ENCODE measurements around the gene MUCL3.
A peak's percentile ranks its signal among the peaks of the same experiment; 100 is the strongest.

MUCL3 gene

GRCh38 chr6:30947231-30947630 is 6.5 kb downstream of the MUCL3 start:
- DNase-seq, result no peak

GRCh38 chr6:30948811-30949210 is 8.0 kb downstream of the MUCL3 start:
- no peak for DNase-seq

DNA sequence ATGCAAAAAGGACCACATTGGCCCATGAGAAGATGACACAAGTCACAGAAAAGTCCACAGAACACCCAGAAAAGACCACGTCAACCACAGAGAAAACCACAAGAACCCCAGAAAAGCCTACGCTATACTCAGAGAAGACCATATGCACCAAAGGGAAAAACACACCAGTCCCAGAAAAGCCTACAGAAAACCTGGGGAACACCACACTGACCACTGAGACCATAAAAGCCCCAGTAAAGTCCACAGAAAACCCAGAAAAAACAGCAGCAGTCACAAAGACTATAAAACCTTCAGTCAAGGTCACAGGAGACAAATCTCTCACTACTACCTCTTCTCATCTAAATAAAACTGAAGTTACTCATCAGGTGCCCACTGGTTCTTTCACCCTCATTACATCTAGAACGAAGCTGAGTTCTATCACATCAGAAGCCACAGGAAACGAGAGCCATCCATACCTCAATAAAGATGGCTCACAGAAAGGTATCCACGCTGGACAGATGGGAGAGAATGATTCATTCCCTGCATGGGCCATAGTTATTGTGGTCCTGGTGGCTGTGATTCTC is 11.2 kb downstream of the MUCL3 start:
- no peak for DNase-seq

- no peak for DNase-seq
These were observed 14.0 kb downstream of the MUCL3 start for GRCh38 chr6:30954631-30955366.

GRCh38 chr6:30955367-30956042 is 14.7 kb downstream of the MUCL3 start:
- peak; percentile 64 for DNase-seq

DNA sequence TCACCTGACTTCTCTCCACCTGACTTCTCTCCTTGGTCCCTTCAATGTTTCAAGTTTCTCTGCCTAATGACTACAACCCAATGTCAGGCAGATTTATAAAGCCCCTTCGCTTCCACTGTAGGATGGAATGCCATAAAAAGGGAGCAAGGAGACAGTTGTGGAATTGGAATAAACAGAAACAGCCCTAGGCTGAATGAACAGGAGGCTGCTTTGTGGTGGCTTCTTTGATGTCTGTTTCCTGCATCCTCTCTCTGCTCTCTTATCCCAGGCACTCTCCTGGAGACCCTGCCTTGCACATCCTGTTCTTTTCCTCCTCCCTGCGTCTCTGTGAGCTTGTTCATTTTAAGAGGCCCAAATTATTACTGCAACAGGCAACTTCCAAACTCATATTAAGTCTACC is 16.9 kb downstream of the MUCL3 start:
- DNase-seq, result no peak

GRCh38 chr6:30960907-30961673 is 20.3 kb downstream of the MUCL3 start:
- DNase-seq, result no peak

- DNase-seq, result no peak
These were observed 21.9 kb downstream of the MUCL3 start for GRCh38 chr6:30962716-30963115.

GRCh38 chr6:30963641-30964040 is 22.9 kb downstream of the MUCL3 start:
- DNase-seq, result no peak

DNA sequence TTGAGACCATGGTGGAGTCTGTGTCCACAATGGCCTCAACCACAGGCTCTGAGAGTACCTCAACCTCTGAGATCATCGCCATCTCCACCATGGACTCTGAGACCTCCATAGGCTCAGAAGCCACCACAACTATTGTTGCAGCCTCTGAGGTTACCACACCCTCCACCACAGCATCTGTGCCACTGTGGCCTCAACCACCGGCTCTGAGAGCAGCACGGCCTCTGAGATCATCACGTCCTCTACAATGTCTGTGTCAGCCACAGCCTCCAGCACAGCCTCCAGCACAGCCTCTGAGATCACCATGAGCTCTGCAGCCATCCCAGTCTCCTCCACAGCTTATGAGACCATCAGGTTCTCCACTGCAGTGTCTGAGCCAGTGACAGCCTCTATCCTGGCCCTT is 23.3 kb downstream of the MUCL3 start:
- DNase-seq, result no peak

DNA sequence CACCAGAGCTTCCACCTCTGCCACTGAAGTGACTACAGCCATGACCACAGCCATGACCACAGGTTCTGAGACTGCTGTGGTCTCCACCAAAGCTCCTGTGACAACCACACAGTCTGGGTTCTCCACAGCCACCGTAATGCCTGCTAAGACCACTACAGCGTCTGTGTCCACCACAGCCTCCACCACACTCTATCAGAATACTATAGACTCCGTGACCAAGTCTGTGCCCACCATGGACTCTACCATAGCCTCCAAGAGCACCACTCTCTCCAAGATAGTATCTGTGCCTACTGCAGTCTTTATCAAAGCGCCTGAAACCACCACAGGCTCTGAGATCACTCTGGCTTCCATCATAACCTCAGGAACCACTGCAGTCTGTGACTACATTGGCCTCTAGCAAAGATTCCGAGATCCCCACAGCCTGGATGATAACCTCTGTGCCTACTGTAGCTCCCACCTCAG is 24.4 kb downstream of the MUCL3 start:
- no peak for DNase-seq

GRCh38 chr6:30966154-30966553 is 25.4 kb downstream of the MUCL3 start:
- no peak for DNase-seq

DNA sequence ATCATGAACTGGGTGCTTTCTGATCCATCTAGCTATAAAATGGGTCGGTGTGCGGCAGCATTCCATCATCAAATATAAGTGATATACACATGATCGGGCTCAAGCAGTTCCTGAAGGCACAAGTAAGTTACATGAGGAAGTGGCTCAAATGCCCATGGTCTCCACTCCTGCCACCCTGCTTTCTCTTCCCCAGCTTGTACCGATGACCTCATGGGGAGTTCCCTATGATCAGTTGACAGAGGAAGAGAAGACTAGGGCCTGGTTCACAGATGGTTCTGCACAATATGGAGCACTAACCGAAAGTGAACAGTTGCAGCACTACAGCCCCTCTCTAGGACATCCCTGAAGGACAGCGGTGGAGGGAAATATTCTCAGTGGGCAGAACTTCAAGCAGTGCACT is 28.4 kb downstream of the MUCL3 start:
- DNase-seq, result peak; percentile 41

DNA sequence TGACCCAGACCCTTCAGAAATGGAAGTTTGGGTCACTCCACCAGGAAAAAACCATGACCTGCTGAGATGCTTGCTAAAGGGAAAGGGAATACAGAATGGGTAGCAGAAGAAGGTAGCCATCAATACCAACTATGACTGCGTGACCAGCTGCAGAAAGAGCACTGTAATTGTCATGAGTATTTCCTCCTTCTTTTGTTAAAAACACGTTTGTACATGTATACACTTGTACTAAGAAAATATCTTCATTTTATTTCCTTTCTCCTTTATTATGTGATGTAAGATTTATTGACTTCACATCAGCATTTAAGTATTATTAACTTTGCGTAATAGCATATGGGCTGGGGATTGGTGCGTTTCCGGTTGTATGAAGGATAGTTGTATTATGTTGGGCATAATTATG is 30.2 kb downstream of the MUCL3 start:
- no peak for DNase-seq

- no peak for DNase-seq
These were observed 32.0 kb downstream of the MUCL3 start for GRCh38 chr6:30972816-30973215.

DNA sequence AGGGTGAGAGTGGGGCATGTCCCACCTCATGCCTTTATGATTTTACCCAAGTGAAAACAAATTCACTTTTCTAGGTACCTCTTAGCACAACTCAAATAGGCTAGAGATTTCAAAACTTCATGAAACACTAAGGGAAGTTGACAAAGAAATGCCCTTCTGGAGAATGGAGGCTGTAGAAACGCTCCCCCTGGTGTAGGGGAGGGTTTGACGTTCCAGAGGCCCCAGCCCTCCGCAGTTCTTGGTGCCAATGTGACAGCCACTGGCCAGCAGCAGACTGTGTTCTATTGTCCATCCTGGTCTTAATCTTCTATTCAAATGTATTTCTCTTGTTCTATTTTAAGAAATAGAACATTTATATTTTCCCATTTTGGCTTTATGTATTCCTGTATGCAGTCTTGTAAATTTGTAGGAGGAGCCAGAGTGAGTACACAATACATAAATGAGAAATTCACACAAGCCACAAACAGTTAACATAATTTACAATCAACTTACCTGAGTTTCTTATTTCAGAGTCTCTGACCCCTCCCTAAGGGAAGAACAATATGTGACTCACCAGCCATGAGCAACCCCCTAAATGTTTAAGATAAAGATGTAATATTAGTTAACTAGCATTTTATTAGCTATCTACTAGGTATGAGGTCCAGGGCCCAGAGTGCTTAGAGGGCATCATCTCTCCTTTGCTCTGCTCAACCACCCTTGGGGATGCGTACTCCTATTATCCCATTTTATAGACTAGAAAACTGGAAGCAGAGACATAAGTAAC is 33.9 kb downstream of the MUCL3 start:
- no peak for DNase-seq

DNA sequence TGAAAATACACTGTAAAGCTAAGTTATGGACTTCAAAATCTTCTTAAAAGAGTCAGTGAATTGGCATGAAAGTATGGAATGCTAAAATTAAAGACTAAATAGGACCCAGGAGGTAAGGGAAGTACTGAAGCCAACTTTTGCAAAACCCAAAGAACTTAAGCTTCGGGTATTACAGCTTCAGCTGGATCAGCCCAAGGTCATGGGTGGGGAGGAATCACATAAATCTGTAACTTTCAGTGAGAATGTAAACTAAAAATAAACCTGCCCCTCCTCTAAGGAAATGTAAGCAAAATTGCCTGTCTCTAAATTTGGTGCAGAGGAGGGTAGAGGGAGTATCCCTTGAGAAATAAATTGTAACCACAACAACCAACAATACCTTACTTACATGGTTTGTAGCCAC is 38.4 kb downstream of the MUCL3 start:
- DNase-seq, result no peak

GRCh38 chr6:30979690-30980089 is 38.9 kb downstream of the MUCL3 start:
- no peak for DNase-seq

- DNase-seq, result no peak
These were observed 41.4 kb downstream of the MUCL3 start for GRCh38 chr6:30981942-30982772.

GRCh38 chr6:30983439-30983838 is 42.7 kb downstream of the MUCL3 start, which contains the start of gene MUC21:
TSS of gene MUC21 (plus strand) at chr6:30983718. CDS start at chr6:30983959, 241 bp downstream.
- DNase-seq, result no peak

DNA sequence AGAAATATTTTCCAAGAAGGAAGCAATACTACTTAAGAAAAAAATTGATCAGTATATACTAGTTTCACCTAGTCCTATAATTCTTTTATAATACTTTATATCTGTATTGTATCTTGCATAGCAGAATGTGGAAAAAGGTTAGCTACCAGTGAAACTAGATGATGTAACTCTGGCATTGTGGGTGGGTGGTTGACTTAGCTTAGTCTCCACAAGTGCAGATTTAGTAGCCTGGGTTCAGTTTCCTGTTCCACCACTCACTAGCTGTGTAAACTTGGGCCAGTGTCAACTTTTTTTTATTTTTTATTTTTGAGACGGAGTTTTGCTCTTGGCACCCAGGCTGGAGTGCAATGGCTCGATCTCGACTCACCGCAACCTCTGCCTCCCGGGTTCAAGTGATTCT is 44.7 kb downstream of the MUCL3 start:
- no peak for DNase-seq

- no peak for DNase-seq
These were observed 46.5 kb downstream of the MUCL3 start for GRCh38 chr6:30987304-30987703.
